Stimulated activated CD4-positive, alpha-beta T cell treated with anti-CD3 and anti-CD28 coated beads, Interleukin-4, amount 100 ng/mL, for 24 hours (primary cell): ENCODE data around the gene H3-3A.
"Not testable (repeated sequence)": the region's sequence is repeated elsewhere in the genome, so short reads cannot be mapped to it uniquely, and the experiment has no call there.

ENCODE experiments used
- DNase-seq: peaks from one replicate; pipeline ENCODE4 v3.0.0-alpha.2; 2020

The H3-3A gene

DNA sequence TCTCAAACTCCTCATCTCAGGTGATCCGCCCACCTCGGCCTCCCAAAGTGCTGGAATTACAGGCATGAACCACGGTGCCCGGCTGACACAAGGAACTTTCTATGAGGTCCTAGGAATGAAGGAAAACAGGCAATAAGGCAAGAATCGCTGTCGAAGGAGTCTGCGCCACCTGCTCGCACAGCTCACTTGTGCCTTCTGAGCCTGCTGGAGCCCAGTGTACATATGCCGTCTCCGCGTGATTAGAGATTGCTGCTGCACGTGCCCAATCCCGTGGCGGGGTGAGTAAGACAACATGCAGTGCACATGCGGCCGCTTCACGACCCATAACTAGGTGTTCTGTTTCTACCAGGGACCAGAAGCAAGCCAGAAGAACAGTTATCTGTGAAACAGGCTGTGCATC lies 24.3 kb downstream of the H3-3A start:
- DNase-seq = no peak

DNA sequence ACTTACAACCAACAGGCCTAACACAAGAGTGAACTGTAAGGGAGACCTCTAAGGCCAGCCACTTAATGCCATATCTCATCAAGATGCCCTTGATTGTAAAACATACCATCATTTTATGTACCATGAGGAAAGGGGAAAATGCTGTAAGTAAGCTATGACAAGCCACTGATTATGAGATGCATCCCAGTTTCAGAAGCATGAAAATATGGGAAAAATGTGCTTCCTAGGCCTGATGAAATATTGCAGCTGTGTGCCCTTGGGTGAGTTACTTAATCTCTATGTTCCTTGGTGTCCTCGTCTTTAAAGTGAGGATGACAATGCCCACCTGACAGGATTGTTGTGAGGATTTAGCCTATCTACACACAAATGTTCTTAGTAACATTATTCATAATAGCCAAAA lies 28.9 kb downstream of the H3-3A start:
- DNase-seq = no peak

DNA sequence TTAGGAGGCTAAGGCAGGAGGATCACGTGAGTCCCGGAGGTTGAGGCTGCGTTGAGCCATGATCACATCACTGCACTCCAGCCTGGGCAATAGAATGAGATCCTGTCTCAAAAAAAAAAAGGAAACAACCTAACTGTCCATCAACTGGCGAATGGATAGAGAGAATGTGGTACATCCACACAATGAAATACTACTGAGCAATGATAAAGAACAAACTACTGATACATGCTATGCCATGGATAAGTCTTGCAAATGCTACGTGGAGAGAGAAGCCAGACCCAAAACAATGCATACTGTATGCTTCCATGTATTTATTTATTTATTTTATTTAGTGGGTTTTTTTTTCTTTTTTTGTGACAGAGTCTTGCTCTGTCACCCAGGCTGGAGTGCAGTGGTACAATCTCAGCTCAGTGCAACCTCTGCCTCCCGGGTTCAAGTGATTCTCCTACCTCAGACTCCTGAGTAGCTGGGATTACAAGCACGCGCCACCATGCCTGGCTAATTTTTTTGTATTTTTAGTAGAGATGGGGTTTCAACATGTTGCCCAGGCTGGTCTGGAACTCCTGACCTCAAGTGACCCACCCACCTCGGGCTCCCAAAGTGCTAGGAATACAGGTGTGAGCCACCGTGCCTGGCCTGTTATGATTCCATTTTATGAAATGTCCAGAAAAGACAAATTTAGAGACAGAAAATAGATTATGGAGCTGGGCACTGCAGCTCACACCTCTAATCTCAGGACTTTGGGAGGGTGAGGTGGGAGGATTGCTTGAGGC lies 29.7 kb downstream of the H3-3A start:
- DNase-seq = not testable (repeated sequence)

DNA sequence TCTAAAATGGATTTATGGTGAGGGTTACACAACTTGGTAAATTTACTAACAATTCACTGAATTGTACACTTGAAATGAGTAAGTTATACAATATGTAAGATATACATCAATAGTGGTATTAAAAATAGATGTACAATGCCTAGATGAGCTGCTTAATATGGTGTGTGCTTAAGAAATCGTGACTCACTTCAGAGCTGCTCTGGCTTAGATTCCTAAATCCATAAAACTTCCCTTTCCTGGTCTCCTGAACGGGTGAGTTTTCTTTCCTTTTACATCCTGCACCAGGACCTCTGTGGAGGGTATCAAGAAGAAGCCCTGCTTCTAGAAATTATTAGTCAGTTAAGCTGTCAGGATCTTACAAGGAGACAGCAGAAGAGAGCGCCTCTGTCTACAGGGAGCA lies 30.4 kb downstream of the H3-3A start:
- no peak for DNase-seq

DNA sequence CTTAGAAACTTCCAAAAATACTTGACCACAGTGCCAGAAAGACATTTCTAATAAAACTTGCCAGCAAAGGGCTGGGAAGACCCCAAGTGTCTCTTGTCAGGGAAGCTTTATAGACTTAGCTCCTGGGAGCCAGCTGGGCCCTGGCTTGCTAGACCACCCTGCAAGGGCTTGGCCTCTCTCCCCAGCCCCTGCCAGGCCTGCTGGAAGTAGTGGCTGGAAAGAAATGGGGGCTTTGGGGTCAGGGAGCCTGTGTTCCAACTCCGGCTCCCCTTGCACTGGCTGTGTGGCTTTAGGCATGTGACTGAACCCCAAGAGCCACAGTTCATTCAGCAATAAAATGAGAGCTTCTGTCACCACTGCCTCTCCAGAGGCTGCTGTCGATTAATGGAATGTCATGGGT lies 31.1 kb downstream of the H3-3A start:
- DNase-seq = no peak

DNA sequence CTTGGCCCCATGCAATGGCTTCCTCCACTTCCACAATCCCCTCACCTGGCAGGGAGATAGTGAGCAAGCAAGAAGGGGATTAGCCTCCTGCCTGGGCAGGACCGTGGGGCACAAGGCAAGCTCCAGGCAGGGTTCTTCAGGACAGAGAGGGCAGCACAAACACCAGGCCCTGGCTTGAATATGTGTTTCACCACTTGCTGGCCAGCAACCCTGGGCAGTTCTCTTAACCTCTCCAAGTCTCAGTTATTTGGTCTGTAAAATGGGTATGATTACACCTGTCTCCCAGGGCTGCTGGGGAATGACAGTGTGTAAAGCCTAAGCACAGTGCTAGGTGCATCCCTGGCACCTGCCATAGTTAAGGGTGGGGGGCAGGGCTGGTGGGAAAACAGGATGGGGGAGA lies 31.9 kb downstream of the H3-3A start:
- no peak for DNase-seq

DNA sequence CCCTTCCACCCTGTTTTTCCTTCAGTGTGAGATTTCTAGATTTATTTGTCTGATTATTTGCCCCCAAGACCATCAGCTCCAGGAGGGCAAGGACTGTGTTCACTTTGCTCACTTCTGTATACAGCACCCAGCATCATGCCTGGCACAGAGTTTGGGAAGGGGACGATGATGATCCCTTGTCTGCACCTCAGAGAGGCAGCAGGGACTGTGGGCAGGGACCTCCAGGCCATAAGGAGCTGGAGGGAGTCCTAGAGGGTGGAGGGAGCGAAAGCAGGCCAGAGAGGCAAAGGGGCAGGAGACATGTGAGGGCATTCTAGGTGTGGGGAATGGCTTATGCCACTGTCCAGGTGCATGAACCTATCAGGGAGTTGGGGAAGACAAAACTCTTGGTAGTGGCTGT lies 32.8 kb downstream of the H3-3A start:
- no peak for DNase-seq

DNA sequence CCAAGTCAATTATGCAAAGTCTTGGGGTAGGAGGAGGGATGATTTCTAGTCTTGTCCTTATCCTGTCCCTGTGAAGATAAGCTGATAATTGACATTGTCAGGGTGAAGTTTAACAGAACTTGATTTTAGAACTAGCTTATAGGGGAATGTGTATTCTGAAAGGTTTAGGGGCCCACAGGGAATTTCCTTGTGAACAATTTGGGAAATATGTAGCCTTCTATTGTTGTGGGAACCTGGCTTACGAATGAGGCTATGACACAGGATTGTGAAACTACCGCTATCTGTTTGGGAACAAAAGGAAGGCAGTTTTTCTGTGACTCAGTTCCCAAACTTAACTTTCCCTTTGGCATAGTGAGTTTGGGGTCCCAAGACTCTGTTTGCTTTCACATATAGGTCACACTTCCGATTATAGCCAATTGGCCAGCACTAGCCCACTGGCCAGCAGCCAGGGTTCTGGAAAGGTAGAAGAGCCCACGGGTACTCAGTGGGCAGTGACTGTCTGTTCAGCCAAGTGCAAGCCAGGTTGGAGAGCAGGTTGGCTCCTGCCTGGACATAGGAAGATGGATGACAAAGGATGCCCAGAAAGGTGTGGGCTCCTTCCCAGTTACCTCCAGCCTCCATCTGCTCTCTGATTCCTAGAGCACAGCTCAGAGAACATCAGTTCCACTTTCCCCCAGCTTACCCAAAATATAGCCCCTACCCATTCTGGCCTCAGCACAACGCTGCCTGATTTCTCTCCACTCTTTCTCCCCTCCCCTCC lies 35.5 kb downstream of the H3-3A start:
- no peak for DNase-seq

DNA sequence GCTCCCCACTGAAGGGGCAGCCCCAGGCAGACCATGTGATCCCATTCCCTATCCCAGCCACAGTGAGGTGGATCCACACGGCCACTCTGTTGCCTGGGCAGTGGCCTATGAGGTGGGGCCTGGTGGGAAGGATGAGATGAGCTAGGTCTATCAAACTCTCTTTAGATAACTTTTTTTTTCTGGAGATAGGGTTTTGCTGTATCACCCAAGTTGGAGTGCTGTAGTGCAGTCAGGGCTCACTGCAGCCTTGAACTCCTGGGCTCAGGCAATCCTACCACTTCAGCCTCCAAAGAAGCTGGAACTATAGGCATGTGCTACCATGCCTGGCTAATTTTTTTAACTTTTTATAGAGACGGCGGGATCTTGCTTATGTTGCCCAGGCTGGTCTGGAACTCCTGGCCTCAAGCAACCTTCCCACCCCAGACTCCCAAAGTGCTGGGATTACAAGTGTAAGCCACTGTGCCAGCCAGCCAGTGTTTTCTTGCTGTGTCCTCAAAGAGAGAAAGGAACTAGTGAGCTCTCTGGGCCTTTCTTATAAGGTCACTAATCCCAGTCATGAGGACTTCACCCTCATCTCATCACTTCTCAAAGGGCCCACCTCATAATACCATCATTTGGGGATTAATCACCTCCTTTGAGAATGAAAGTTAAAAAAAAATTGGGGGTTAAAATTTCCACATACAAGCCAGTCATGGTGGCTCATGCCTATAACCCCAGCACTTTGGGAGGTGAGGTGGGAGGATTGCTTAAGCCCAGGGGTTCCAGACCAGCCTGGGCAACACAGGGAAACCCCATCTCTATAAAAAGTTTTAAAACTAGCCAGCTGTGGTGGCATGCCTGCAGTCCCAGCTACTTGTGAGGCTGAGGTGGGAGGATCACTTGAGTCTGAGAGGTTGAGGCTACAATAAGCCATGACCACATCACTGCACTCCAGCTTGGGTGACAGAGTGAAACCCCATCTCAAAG lies 36.6 kb downstream of the H3-3A start:
- no peak for DNase-seq

DNA sequence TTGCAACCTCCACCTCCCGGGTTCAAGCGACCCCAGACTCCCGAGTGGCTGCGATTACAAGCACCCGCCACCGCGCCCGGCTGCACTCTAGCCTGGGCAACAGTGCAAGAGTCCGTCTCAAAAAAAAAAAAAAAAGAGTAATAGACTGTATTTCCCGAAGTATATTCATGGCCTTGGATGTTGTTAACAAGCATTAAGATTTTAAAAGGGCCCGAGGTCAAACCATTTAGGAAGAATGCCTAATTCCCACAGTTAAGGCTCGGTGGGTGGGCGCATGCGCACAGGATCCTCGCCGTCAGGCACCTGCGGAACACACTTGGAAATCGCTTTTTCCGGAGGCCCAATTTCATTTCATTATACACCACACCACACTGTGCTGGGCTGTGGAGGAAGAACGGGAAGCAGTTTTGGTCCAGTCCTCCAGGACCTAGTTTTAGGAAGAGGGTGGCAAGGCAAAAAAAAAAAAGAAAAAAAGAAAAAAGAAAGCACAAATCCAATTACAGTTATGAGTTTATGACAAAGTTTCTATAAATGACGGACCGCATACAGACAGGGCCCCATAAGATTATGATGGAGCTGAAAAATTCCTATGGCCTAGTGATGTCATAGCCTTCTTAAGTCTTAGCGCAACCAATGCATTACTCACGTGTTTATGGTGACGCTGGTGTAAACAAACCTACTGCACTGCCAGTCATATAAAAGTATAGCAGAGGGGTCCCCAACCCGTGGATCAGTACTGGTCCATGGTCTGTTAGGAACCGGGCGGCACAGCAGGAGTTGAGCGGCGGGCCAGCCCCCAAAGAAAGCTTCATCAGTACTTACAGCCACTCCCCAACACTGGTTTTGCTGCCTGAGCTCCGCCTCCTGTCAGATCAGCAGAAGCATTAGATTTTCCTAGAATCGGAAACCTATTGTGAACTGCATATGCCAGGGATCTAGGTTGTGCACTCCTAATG lies 38.2 kb downstream of the H3-3A start:
- peak; percentile 46 for DNase-seq

DNA sequence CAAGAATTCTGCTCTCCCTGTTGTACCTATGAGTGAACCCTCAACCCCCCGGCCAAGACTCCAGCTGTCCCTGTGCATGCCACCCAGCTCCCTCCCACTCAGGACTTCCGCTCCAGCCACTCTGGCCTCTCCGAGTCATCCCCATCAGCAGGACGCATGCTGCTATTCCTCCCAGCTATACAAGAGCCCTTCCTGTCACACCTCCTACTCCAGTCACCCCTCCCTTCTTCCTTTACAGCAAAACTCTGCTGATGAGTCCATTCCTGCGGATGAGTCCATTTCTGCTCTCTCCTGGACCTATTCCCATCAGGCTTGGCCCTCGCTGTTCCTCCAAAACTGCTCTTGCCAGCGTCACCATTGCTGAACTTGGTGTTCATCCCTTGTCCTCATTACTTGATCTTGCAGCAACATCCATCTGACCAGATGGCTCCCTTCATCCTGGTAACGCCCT lies 42.2 kb downstream of the H3-3A start:
- DNase-seq = no peak

DNA sequence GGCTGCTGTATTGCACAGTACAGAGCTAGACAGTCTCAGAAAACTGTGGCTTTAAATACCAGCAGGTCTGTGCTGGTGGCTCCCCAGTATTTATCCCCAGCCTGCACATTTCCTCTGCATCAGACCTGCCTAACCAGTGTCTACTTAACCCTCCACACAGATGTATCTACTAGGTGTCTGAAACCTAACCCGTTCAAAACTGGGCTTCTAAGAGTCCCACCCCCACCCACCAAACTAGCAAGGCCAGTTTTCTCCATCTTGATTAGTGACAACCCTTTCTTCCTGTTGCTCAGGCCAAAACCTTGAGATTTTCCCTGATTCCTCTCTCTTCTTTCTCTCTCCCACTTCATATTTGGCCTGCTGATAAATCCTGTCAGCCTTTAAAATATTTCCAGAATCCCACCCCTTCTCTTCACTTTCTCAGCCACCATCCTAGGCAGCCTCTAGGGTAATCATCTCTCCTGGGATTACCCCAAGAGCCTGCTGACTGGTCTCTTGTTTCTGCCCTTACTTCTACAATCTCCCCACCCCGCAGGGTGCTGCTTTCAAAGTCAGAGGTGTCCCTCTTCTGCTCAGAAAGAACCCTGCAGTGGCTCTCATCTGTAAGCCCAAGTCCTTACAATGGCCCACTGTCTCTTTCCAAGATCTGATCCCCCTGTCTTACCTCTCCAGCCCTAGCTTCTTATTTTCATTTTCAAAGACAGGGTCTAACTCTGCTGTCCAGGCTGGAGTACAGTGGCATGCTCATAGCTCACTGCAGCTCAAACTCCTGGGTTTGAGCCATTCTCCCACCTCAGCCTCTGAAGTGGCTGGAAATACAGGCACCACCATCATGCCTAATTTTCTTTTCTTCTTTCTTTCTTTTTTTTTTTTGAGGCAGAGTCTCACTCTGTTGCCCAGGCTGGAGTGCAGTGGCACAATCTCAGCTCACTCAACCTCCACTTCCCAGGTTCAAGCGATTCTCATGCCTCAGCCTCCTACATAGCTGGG lies 45.2 kb downstream of the H3-3A start:
- DNase-seq = no peak

DNA sequence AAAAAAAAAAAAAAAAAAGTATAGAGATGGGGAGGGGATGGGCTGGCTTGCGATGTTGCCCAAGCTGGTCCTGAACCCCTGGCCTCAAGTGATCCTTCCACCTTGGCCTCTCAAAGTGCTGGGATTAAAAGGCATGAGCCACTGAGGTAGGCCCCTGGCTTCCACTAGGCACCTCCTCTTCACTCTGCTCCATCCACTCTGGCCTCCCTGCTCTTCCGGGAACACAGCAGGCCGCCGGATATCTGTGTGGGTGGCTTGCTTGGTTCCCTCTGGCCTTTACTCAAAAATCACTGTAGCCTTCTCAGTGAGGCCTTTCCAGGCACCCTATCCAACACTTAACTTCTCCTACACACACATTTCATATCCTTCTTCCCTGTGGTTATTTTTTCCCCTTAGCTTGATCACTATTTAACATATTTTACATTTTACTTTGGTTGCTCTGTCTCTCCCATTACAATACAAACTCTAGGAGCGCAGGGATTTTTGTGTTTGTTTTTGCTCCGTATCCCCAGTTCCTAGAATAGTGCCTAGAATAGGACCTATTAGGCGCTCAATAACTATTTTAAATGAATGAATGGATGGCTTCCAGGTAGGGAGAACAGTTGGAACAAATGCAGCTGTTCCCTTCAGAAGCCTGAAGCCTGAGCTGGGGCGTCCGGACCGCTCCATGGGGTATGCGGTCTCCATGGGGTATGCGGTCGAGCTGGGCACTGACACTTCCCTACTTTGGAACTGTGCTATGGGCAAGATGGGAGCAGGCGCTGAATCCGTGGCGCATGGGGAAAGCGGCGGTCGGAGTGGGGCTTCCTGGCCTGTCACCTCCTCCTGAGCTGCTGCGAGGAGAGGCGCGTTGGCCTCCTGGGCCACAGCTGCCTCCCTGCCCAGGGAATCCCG lies 46.7 kb downstream of the H3-3A start:
- DNase-seq = no peak

DNA sequence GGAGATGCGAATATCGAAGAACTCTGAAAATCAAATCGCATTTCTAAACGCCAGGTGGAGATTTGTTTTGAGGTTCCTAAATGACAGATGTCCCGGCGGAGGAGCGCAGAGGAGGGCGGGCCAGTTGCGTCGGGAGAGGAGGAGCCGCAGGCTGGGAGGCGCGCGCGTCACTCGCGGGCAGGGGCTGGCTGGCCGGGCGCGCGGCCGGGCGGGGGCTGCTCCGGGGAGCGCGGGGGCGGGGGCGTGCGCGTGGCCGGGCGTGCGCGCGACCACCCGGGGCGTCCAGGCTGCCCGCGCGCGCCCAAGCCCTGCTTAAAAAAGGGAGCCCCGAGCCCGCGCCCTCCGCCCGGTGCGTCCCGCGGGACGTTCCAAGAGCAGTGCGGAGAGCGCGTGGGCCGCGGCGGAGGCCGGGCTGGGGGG lies 47.3 kb downstream of the H3-3A start:
- DNase-seq = peak; percentile 79

DNA sequence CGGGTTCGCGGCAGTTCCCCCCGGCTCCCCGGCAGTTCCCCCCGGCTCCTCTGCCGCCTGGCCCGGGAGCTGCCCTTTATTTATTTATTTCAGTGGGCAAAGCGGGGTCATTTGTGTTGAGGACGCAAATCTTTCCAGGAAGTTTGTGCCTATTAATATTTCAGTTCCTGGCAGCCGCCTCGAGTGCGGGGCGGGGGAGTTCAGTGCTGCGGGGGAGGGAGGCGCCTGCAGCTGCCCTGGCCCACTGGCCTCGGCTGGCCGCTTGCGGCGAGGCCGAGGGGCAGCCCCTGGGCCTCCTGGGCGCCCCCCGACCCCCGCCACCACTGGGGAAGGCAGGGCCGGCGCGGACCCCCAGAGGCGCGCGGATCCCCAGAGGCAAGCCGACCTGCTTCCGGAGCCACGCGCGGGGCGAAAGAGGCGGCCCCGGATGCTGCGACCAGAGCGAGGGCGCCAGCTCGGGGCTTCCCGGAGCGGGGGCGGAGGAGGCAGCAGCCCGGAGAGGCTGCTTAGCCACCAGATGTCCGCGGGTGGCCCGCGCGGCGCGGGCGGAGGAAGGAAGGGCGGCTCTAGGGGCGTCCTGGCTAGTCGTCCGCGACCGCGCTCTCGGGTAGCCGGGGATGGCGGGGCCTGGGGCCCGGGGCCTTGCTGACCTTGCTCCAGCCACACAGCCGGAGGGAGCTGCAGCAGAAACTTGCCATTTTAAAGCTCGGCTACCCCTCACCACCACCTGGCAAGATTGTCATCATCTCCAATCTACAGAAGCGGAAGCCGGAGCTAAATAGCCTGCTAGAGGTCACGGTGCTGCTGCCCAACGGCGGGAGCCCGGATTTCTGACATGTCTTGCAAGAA lies 48.0 kb downstream of the H3-3A start:
- DNase-seq = peak; percentile 52

DNA sequence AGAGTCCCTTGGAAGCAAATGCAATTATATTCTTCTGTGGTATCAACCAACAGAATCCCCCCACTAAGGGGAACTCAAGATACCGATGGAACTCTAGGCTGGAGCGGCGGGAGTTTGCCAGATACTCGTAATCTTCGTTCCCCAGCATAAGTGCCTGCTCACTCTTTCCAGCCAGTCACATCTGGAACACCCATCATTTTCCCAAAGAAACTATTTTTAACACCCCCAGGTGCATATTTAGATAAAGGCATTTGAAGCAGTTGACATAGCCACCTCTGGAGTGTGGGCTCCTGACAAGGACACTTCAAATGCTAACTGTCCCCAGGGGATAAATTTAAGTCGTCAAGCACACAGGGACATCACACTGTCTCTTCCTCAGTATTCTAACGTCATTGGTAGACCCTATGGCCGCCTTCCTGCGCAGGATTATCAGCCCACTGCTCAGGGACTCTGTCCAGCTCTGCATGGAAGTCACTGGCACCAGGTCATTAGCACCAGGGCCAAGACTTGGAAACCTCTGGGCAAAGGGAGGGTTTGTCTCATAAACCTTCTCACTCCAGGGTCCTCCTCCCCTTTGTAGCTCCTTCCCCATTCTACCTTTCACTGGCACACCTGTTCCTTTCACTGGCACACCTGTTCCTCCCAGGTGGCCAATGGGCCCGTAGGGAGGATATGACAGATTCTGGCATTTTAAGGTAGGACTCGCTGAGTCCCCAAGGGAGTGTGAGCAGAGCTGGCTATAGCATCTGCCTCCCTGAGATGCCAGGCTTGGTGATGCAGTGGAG lies 48.8 kb downstream of the H3-3A start:
- DNase-seq = no peak

DNA sequence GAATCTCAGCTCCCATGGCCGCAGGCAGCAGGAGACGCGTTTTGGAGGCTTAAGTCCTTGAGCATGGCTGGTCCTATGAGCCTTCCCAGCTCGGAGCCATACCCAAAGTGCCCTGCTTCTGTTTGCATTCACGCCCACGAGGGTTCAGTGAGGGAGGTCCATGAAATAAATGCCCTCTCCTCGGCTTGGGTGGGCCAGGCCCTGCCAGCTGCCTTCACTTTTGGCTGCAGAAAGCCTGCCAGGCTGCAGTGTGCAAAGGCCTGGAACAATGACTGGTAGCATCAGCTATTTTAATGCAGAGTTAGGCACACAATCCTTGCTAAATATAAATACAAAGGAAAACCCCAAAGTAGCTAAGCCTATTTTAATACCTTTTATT lies 49.4 kb downstream of the H3-3A start:
- no peak for DNase-seq

DNA sequence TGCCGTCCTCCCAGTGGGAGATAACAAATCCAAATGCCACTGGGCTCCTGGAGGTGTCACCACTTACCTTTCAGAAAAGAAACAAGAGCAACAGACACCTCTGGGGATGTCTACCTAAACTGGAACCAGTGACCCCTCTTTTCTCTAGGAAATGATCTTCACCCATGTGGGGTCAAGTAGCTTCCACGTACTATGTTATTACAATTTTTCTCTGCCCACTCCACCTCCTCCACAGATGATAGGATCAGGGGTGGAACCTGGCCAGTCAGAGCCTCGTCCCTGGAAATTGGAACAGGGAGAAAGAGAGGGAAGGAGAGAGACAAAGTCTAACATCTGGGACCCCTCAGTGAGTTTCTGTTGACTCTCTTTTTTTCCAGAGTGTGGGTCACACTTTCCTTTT lies 50.1 kb downstream of the H3-3A start:
- no peak for DNase-seq
